ENCODE results near the gene NID2. TPM values are rescaled to one million over a fixed set of nuclear protein-coding genes. Genes with fewer than 3 reads are reported as not detected.

NID2 gene
- total RNA-seq, 3 donors from 2014 or later: 21.7 to 32.5 (median 28.8) TPM

- ATAC-seq (no peak), DNase-seq (no peak)
- TF ChIP-seq CTCF (IDR thresholded peaks at IDR 0.05): no peak
- no peaks in the 10 kb centered on the region for H3K36me3 ChIP-seq (ENCODE audit: low read depth)
- H3K4me3 ChIP-seq: no peak overlapping the region
- H3K4me1 ChIP-seq (ENCODE audit: low read depth): no peaks in the 10 kb centered on the region
- intact Hi-C loops (cut with DNase I, micrococcal nuclease): no loop called here
- peaks cover 11% of the 10 kb centered on the region for H3K9me3 ChIP-seq
Observed at GRCh38 chr14:52082903-52083302, 14.0 kb upstream of the NID2 start.

GRCh38 chr14:52081964-52082363, 13.1 kb upstream of the NID2 start:
- intact Hi-C loops (cut with DNase I, micrococcal nuclease): no loop called here
- peaks cover 11% of the 10 kb centered on the region for H3K9me3 ChIP-seq
- no peak for TF ChIP-seq CTCF (IDR thresholded peaks at IDR 0.05)
- no peaks in the 10 kb centered on the region for H3K4me1 ChIP-seq (ENCODE audit: low read depth)
- H3K4me3 ChIP-seq: no peak overlapping the region
- ATAC-seq (no peak), DNase-seq (no peak)
- no peaks in the 10 kb centered on the region for H3K36me3 ChIP-seq (ENCODE audit: low read depth)

GRCh38 chr14:52080808-52081755, 12.2 kb upstream of the NID2 start:
- Histone ChIP-seq H3K4me1 (ENCODE audit: low read depth) (no peaks in the 10 kb centered on the region), H3K4me3 (no peak overlapping the region), H3K9me3 (peaks cover 11% of the 10 kb centered on the region), H3K36me3 (ENCODE audit: low read depth) (no peaks in the 10 kb centered on the region)
- intact Hi-C loops (cut with DNase I, micrococcal nuclease): no loop called here
- DNase-seq: no peak
- no peak for ATAC-seq
- no peak for TF ChIP-seq CTCF (IDR thresholded peaks at IDR 0.05)

GRCh38 chr14:52080158-52080800, 11.4 kb upstream of the NID2 start:
- intact Hi-C loops (cut with DNase I, micrococcal nuclease): no loop called here
- DNase-seq (no peak), ATAC-seq (no peak)
- Histone ChIP-seq H3K4me1 (ENCODE audit: low read depth) (no peaks in the 10 kb centered on the region), H3K4me3 (no peak overlapping the region), H3K36me3 (ENCODE audit: low read depth) (no peaks in the 10 kb centered on the region), H3K9me3 (peaks cover 11% of the 10 kb centered on the region)
- no peak for TF ChIP-seq CTCF (IDR thresholded peaks at IDR 0.05)

- no peak for DNase-seq
- intact Hi-C loops (cut with DNase I, micrococcal nuclease): no loop called here
- Histone ChIP-seq H3K4me3 (no peak overlapping the region), H3K4me1 (ENCODE audit: low read depth) (no peaks in the 10 kb centered on the region), H3K9me3 (peaks cover 5% of the 10 kb centered on the region), H3K36me3 (ENCODE audit: low read depth) (no peaks in the 10 kb centered on the region)
- ATAC-seq: no peak
- TF ChIP-seq CTCF (IDR thresholded peaks at IDR 0.05): no peak
Observed at GRCh38 chr14:52079239-52079959, 10.5 kb upstream of the NID2 start.

All from mucosa of descending colon (tissue), 3 donors.